GM23338 (cell line): ENCODE data around the gene PRDX4. TPM values are rescaled to one million over a fixed set of nuclear protein-coding genes. Genes with fewer than 3 reads are reported as not detected.

Experiments
- ATAC-seq: fragments of 200-7000 bp; cut with Tn5 transposase; 3 replicates; pipeline ENCODE4 v1.9.1; 2020
- DNase-seq: peaks from one replicate; pipeline ENCODE4 v3.0.0-alpha.2; 2015; ENCODE audit warnings: low spot score
- H2AFZ ChIP-seq: fragments of 200-600 bp; sonication (generic); 2 replicates; pipeline ENCODE4 v1.8.0; 2016; ENCODE audit warnings: antibody characterized with exemption, mild to moderate bottlenecking, moderate library complexity
- H3F3A ChIP-seq: fragments of 200-600 bp; sonication (generic); replicated peaks from 2 replicates; pipeline ENCODE4 v1.8.0; 2017; ENCODE audit warnings: antibody characterized with exemption, mixed run types, low read depth
- H3K27ac ChIP-seq: fragments of 200-600 bp; sonication (generic); 2 replicates; pipeline ENCODE4 v1.6.1; 2016; ENCODE audit warnings: low read depth
- H3K27me3 ChIP-seq: fragments of 200-600 bp; sonication (generic); 2 replicates; pipeline ENCODE4 v1.8.0; 2016; ENCODE audit warnings: mild to moderate bottlenecking, mixed run types, moderate library complexity; ENCODE audit not compliant: insufficient read depth
- H3K36me3 ChIP-seq: fragments of 200-600 bp; sonication (generic); 2 replicates; pipeline ENCODE4 v1.8.0; 2016; ENCODE audit warnings: mild to moderate bottlenecking; ENCODE audit not compliant: insufficient read depth
- H3K4me1 ChIP-seq: fragments of 200-600 bp; sonication (generic); 2 replicates; pipeline ENCODE4 v1.8.0; 2016; ENCODE audit warnings: mild to moderate bottlenecking, moderate library complexity; ENCODE audit not compliant: insufficient read depth
- H3K4me2 ChIP-seq: fragments of 200-600 bp; sonication (generic); 2 replicates; pipeline ENCODE4 v1.7.1; 2017; ENCODE audit warnings: mixed run types
- H3K4me3 ChIP-seq: fragments of 200-600 bp; sonication (generic); 2 replicates; pipeline ENCODE4 v1.6.1; 2016; ENCODE audit warnings: mixed run types
- H3K79me2 ChIP-seq: fragments of 200-600 bp; sonication (generic); replicated peaks from 2 replicates; pipeline ENCODE4 v1.8.0; 2017; ENCODE audit warnings: mild to moderate bottlenecking; ENCODE audit not compliant: insufficient read depth
- H3K9me2 ChIP-seq: fragments of 200-600 bp; sonication (generic); 2 replicates; pipeline ENCODE4 v1.8.0; 2017; ENCODE audit not compliant: insufficient read depth
- H4K20me1 ChIP-seq: fragments of 200-600 bp; sonication (generic); replicated peaks from 2 replicates; pipeline ENCODE4 v1.8.0; 2017; ENCODE audit warnings: mild to moderate bottlenecking; ENCODE audit not compliant: insufficient read depth
- H3K27ac Mint-ChIP-seq: 2 replicates; pipeline ENCODE4 v1.8.0; 2020; ENCODE audit warnings: inconsistent platforms, mild to moderate bottlenecking, moderate library complexity, mixed read lengths
- H3K27me3 Mint-ChIP-seq: 3 replicates; pipeline ENCODE4 v1.8.0; 2022; ENCODE audit warnings: low read depth, mild to moderate bottlenecking, moderate library complexity, mixed read lengths, inconsistent platforms; ENCODE audit not compliant: insufficient read depth, poor library complexity
- H3K36me3 Mint-ChIP-seq: 3 replicates; pipeline ENCODE4 v1.8.0; 2021; ENCODE audit warnings: low read depth, mild to moderate bottlenecking, inconsistent platforms, moderate library complexity, mixed read lengths
- H3K4me1 Mint-ChIP-seq: 3 replicates; pipeline ENCODE4 v1.8.0; 2020; ENCODE audit warnings: mild to moderate bottlenecking, inconsistent platforms, mixed read lengths
- H3K4me3 Mint-ChIP-seq: 3 replicates; pipeline ENCODE4 v1.8.0; 2021; ENCODE audit warnings: moderate library complexity, mild to moderate bottlenecking, inconsistent platforms, mixed read lengths
- H3K9me3 Mint-ChIP-seq: 3 replicates; pipeline ENCODE4 v1.8.0; 2020; ENCODE audit warnings: moderate library complexity, mild to moderate bottlenecking, inconsistent platforms, mixed read lengths
- CREB1 ChIP-seq: fragments of 250-450 bp; sonication (Bioruptor Pico); IDR thresholded peaks from 2 replicates; pipeline ENCODE4 v1.5.0; 2020; ENCODE audit warnings: low read depth, mild to moderate bottlenecking, moderate library complexity
- CTCF ChIP-seq, 2 experiments: fragments of 200-600 bp in 1 of 2; sonication (generic) in 1 of 2; conservative IDR thresholded peaks; 2 replicates each; pipeline versions ENCODE4 v1.5.1 to v1.6.1; 2016 to 2017; ENCODE audit warnings: antibody characterized with exemption in 2 of 2, low read depth in 2 of 2, mild to moderate bottlenecking in 2 of 2, moderate library complexity in 1 of 2
- ETS1 ChIP-seq: IDR thresholded peaks from 2 replicates; pipeline ENCODE4 v1.6.1; 2016; ENCODE audit warnings: antibody characterized with exemption
- EZH2 ChIP-seq: fragments of 200-600 bp; sonication (generic); IDR thresholded peaks from one replicate; pipeline ENCODE4 v1.8.0; 2017; ENCODE audit warnings: antibody characterized with exemption, mild to moderate bottlenecking, low read depth; ENCODE audit not compliant: unreplicated experiment
- EZH2phosphoT487 ChIP-seq: fragments of 200-600 bp; sonication (generic); IDR thresholded peaks from one replicate; pipeline ENCODE4 v1.8.1; 2018; ENCODE audit warnings: antibody characterized with exemption; ENCODE audit not compliant: unreplicated experiment
- JUNB ChIP-seq: IDR thresholded peaks from one replicate; pipeline ENCODE4 v1.6.1; 2016; ENCODE audit warnings: antibody characterized with exemption; ENCODE audit not compliant: unreplicated experiment
- NANOG ChIP-seq: IDR thresholded peaks from 2 replicates; pipeline ENCODE4 v1.6.1; 2016; ENCODE audit warnings: antibody characterized with exemption, borderline replicate concordance
- POLR2AphosphoS5 ChIP-seq: IDR thresholded peaks from 2 replicates; pipeline ENCODE4 v1.6.1; 2016; ENCODE audit warnings: antibody characterized with exemption, low read depth
- REST ChIP-seq: IDR thresholded peaks from one replicate; pipeline ENCODE4 v1.6.1; 2018; ENCODE audit warnings: antibody characterized with exemption; ENCODE audit not compliant: unreplicated experiment
- STAT1 ChIP-seq: IDR thresholded peaks from one replicate; pipeline ENCODE4 v1.6.1; 2016; ENCODE audit warnings: antibody characterized with exemption; ENCODE audit not compliant: unreplicated experiment
- ZNF114 ChIP-seq: fragments of 250-450 bp; sonication (Bioruptor Pico); IDR thresholded peaks from 2 replicates; pipeline ENCODE4 v1.5.0; 2020; ENCODE audit warnings: mild to moderate bottlenecking, moderate library complexity
- ZNF462 ChIP-seq: fragments of 250-450 bp; sonication (Bioruptor Pico); IDR thresholded peaks from 2 replicates; pipeline ENCODE4 v1.5.0; 2020; ENCODE audit warnings: mild to moderate bottlenecking, moderate library complexity
- polyA plus RNA-seq: library from polyadenylated mRNA; unstranded; fragments of >200 nt; fragmentation: Nextera tagmentation; extraction: Ambion mirVana; gene quantifications from 2 replicates; pipeline ENCODE4 v1.2.1, GENCODE V29; 2016
- total RNA-seq: library from RNA; depleted of rRNA; stranded (reverse); fragments of >200 nt; shearing (Covaris generic); gene quantifications from 2 replicates; pipeline ENCODE4 v1.2.3, GENCODE V29; 2014

Gene PRDX4
- total and polyA plus RNA-seq, 2 experiments from 2014 or later = 101 to 139 TPM

GRCh38 chrX:23656091-23656490 is 11.2 kb upstream of the PRDX4 start:
- Histone ChIP-seq H2AFZ (no peak overlapping the region), H3K9me2 (no peaks in the 10 kb centered on the region), H3K4me3 (no peak overlapping the region), H4K20me1 (no peaks in the 10 kb centered on the region), H3K27ac (no peak overlapping the region), H3K36me3 (no peaks in the 10 kb centered on the region), H3K79me2 (no peaks in the 10 kb centered on the region), H3K4me1 (peaks cover 3% of the 10 kb centered on the region; the same call in 1 of the 2 replicates), H3K4me2 (no peak overlapping the region), H3K27me3 (no peaks in the 10 kb centered on the region), H3F3A (no peaks in the 10 kb centered on the region)
- H3K4me1 Mint-ChIP-seq = peaks cover 16% of the 10 kb centered on the region
- no peak overlapping the region for H3K27ac Mint-ChIP-seq
- peaks cover 18% of the 10 kb centered on the region; the same call in 2 of the 3 replicates for H3K36me3 Mint-ChIP-seq
- ATAC-seq (no peak), DNase-seq (no peak)
- TF ChIP-seq ZNF114 (CRISPR knock-in tag) = no peak
- no peak for TF ChIP-seq CTCF (conservative IDR thresholded peaks at IDR 0.05; ENCODE audit: low read depth in 2 of 2)
- TF ChIP-seq POLR2AphosphoS5 = no peak
- no peak for TF ChIP-seq EZH2
- no peak for TF ChIP-seq JUNB
- no peak for TF ChIP-seq CREB1 (CRISPR knock-in tag)
- no peak for TF ChIP-seq NANOG
- no peak for TF ChIP-seq EZH2phosphoT487
- TF ChIP-seq STAT1 = no peak
- TF ChIP-seq ZNF462 (CRISPR knock-in tag) = no peak
- no peak for TF ChIP-seq REST
- TF ChIP-seq ETS1 = no peak
- H3K27me3 Mint-ChIP-seq = no peaks in the 10 kb centered on the region
- peaks cover 8% of the 10 kb centered on the region; the same call in 1 of the 3 replicates for H3K9me3 Mint-ChIP-seq
- no peak overlapping the region for H3K4me3 Mint-ChIP-seq
